Thyroid gland (tissue), 4 donors: ENCODE results near the gene EXOC1. TPM values are rescaled to one million over a fixed set of nuclear protein-coding genes. Genes with fewer than 3 reads are reported as not detected.
"Not testable (repeated sequence)": the region's sequence is repeated elsewhere in the genome, so short reads cannot be mapped to it uniquely, and the experiment has no call there.

Experiments used
- DNase-seq, 2 donors: peaks; one replicate each; pipeline ENCODE4 v3.0.0-alpha.2; 2019
- H3K27ac ChIP-seq, 3 donors: fragments of 200-600 bp; sonication (generic); 1 replicate in 2 of 3; 2 replicates in 1 of 3; pipeline ENCODE4 v1.5.1; 2016 to 2019; ENCODE audit warnings: mild to moderate bottlenecking in 1 of 3, moderate library complexity in 1 of 3
- H3K27me3 ChIP-seq: fragments of 200-600 bp; sonication (generic); one replicate; pipeline ENCODE4 v1.5.1; 2019
- H3K36me3 ChIP-seq, 2 donors: fragments of 200-600 bp; sonication (generic); one replicate each; pipeline ENCODE4 v1.5.1; 2016 to 2019
- H3K4me1 ChIP-seq, 2 donors: fragments of 200-600 bp; sonication (generic); one replicate each; pipeline ENCODE4 v1.5.1; 2017 to 2019
- H3K4me3 ChIP-seq, 3 donors: fragments of 200-600 bp; sonication (generic); replicated peaks in 1 of 3; 1 replicate in 2 of 3; 2 replicates in 1 of 3; pipeline ENCODE4 v1.5.1; 2016; ENCODE audit warnings: mild to moderate bottlenecking in 1 of 3
- H3K9me3 ChIP-seq: fragments of 200-600 bp; sonication (generic); one replicate; pipeline ENCODE4 v1.5.1; 2017
- CTCF ChIP-seq, 6 experiments: fragments of 200-600 bp in 3 of 6; fragments of 450-650 bp in 3 of 6; sonication (generic) in 3 of 6; IDR thresholded peaks; one replicate each; pipeline ENCODE4 v1.5.1; 2016 to 2019; ENCODE audit warnings: antibody characterized with exemption in 6 of 6, mild to moderate bottlenecking in 2 of 6, inconsistent platforms in 1 of 6, moderate library complexity in 1 of 6
- POLR2A ChIP-seq, 2 donors: fragments of 450-650 bp; IDR thresholded peaks; one replicate each; pipeline ENCODE4 v1.6.1; 2017; ENCODE audit warnings: antibody characterized with exemption in 2 of 2, mild to moderate bottlenecking in 2 of 2, moderate library complexity in 1 of 2
- WGBS, 2 donors: methylation state at CpG; one replicate each; pipeline ENCODE4 v1.1.5; 2017; 5-methylcytosine and 5-hydroxymethylcytosine counted together
- intact Hi-C: fragments of 100-400 bp; cut with DNase I; formaldehyde crosslinking; loops from one replicate; pipeline ENCODE4 v1.15.1; 2023
- total RNA-seq, 4 donors: library from RNA; depleted of rRNA; stranded (reverse); fragments of >200 nt; gene quantifications; one replicate each; pipeline ENCODE4 v1.2.3, GENCODE V29; 2016

Gene EXOC1
- total RNA-seq, 4 donors from 2014 or later: 32.9 to 38.3 (median 34.5) TPM

GRCh38 chr4:55838356-55838755 lies 15.1 kb upstream of the EXOC1 start:
- Histone ChIP-seq H3K36me3 (no peaks in the 10 kb centered on the region), H3K4me3 (no peak overlapping the region), H3K4me1 (no peaks in the 10 kb centered on the region), H3K27ac (no peak overlapping the region), H3K27me3 (no peaks in the 10 kb centered on the region), H3K9me3 (no peaks in the 10 kb centered on the region)
- intact Hi-C loops: no loop called here
- 92 to 94% methylated on average over 1 of the region's 1 CpG for WGBS, 2 donors
- no peak for DNase-seq
- TF ChIP-seq CTCF (IDR thresholded peaks at IDR 0.05): no peak
- no peak for TF ChIP-seq POLR2A (IDR thresholded peaks at IDR 0.05)

GRCh38 chr4:55838952-55839351 lies 14.5 kb upstream of the EXOC1 start:
- H3K4me1 ChIP-seq: no peaks in the 10 kb centered on the region
- no peak overlapping the region for H3K27ac ChIP-seq
- no peaks in the 10 kb centered on the region for H3K9me3 ChIP-seq
- no peak for DNase-seq
- H3K27me3 ChIP-seq: no peaks in the 10 kb centered on the region
- H3K36me3 ChIP-seq: no peaks in the 10 kb centered on the region
- TF ChIP-seq POLR2A (IDR thresholded peaks at IDR 0.05): no peak
- no peak for TF ChIP-seq CTCF (IDR thresholded peaks at IDR 0.05)
- no peak overlapping the region for H3K4me3 ChIP-seq
- intact Hi-C loops: no loop called here

DNA sequence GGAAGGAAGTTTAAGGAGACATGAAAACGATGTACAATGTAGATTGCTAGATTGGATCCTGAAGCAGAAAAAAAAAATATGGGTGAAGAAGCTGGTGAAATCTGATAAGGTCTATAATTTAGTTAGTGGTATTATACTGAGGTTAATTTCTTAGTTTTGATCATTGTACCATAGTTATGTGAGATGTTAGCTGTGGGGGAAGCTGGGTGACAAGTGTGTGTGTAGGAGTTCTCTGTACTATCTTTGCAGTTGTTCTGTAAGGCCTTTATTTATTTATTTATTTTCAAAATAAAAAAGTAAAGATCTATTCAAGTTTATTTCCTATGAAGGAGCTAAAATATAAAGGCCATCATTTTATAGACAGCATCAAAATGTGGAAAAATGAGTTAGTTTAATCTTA lies 12.5 kb upstream of the EXOC1 start:
- no peak for TF ChIP-seq CTCF (IDR thresholded peaks at IDR 0.05)
- TF ChIP-seq POLR2A (IDR thresholded peaks at IDR 0.05): no peak
- intact Hi-C loops: no loop called here
- Histone ChIP-seq H3K4me3 (no peak overlapping the region), H3K9me3 (no peaks in the 10 kb centered on the region), H3K27me3 (no peaks in the 10 kb centered on the region), H3K36me3 (no peaks in the 10 kb centered on the region), H3K4me1 (no peaks in the 10 kb centered on the region), H3K27ac (no peak overlapping the region)
- WGBS, 2 donors: 88 to 92% methylated on average over 1 of the region's 1 CpG
- DNase-seq: no peak

GRCh38 chr4:55841373-55842239 lies 11.8 kb upstream of the EXOC1 start:
- intact Hi-C loops, H3K4me3 ChIP-seq, H3K27me3 ChIP-seq, H3K4me1 ChIP-seq, DNase-seq, H3K27ac ChIP-seq, H3K36me3 ChIP-seq, H3K9me3 ChIP-seq: not testable (repeated sequence)
- 79 to 85% methylated on average over 8 to 21 of the region's 22 CpGs for WGBS, 2 donors

- H3K9me3 ChIP-seq, intact Hi-C loops, H3K27ac ChIP-seq, H3K36me3 ChIP-seq, H3K4me1 ChIP-seq, H3K27me3 ChIP-seq, H3K4me3 ChIP-seq, DNase-seq: not testable (repeated sequence)
- whole genome bisulfite sequencing, 2 donors: 70 to 72% methylated on average over 7 to 8 of the region's 10 CpGs
Measured at GRCh38 chr4:55842312-55842711, 11.1 kb upstream of the EXOC1 start.

GRCh38 chr4:55849724-55850123 lies 3.7 kb upstream of the EXOC1 start:
- WGBS, 2 donors: 70 to 84% methylated on average over 8 to 9 of the region's 9 CpGs
- intact Hi-C loops: no loop called here
- no peak for DNase-seq
- H3K27ac ChIP-seq: no peak overlapping the region
- no peak overlapping the region for H3K4me3 ChIP-seq
- TF ChIP-seq CTCF (IDR thresholded peaks at IDR 0.05) (no peak), POLR2A (IDR thresholded peaks at IDR 0.05) (no peak)
- no peaks in the 10 kb centered on the region for H3K9me3 ChIP-seq
- H3K36me3 ChIP-seq: no peaks in the 10 kb centered on the region
- H3K4me1 ChIP-seq: peaks cover 0 to 9% of the 10 kb centered on the region in 2 donors
- no peaks in the 10 kb centered on the region for H3K27me3 ChIP-seq
